Activated T-helper 2 cell treated with anti-CD3 and anti-CD28 coated beads, Interferon-gamma antibody, Interleukin-2, Interleukin-4, amounts not matched to agents 10 μg/mL and 5 μg/mL and 100 μg/mL, durations not matched to agents 14 hours and 24 hours and 36 hours (primary cell): Measurements from ENCODE around the gene SORCS2. TPM values are rescaled to one million over a fixed set of nuclear protein-coding genes. Genes with fewer than 3 reads are reported as not detected.

Experiments used
- DNase-seq: peaks from one replicate; pipeline ENCODE4 v3.0.0; 2021; ENCODE audit warnings: low spot score
- H3K27ac Mint-ChIP-seq: one replicate; pipeline ENCODE4 v1.8.0; 2021; ENCODE audit warnings: mixed read lengths
- H3K27me3 Mint-ChIP-seq: one replicate; pipeline ENCODE4 v1.8.0; 2021; ENCODE audit warnings: low read depth, mixed read lengths
- H3K36me3 Mint-ChIP-seq: one replicate; pipeline ENCODE4 v1.8.0; 2021; ENCODE audit warnings: low read depth, mixed read lengths
- H3K4me1 Mint-ChIP-seq: one replicate; pipeline ENCODE4 v1.8.0; 2021; ENCODE audit warnings: low read depth, mixed read lengths
- H3K4me3 Mint-ChIP-seq: one replicate; pipeline ENCODE4 v1.8.0; 2021; ENCODE audit warnings: low read depth, mild to moderate bottlenecking, moderate library complexity, mixed read lengths
- H3K9me3 Mint-ChIP-seq: one replicate; pipeline ENCODE4 v1.8.0; 2021; ENCODE audit warnings: mixed read lengths
- intact Hi-C: fragments of 100-400 bp; cut with micrococcal nuclease; formaldehyde crosslinking; loops from one replicate; pipeline ENCODE4 v1.15.1; 2023
- total RNA-seq: library from RNA; stranded (reverse); gene quantifications from 2 replicates; pipeline ENCODE4 v1.2.3, GENCODE V29; 2022

Gene SORCS2
- total RNA-seq, 1 donor from 2014 or later: 0.02 TPM

DNA sequence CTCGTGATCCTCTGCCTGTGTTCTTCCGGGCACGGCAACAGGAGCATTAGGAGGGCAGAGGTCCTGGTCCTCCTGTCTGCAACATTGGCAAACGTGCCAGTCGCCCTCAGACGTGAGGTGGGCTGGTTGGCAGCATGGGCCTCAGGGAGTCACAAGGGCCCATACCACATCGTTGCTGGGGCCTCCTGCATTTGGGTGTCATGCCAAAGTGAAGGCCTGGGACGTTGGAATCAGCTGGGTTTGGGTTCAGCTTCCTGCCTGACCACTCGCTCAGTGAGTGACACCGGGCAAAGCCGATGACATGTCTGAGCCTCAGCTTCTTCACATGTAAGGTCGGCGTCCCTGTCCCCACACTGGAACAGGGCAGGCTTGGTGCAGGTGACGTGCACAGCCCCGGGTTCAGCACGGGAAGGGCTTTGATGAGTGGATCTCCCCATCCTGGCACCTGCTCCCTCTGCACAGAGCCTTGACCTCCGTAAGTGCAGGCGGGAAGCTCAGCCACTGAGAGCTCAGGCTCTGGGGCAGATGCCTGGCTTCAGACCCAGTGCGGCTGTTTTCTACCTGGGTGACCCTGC lies 150.8 kb downstream of the SORCS2 start:
- no peak for DNase-seq
- no peak overlapping the region for H3K4me3 Mint-ChIP-seq
- H3K9me3 Mint-ChIP-seq: peaks cover 12% of the 10 kb centered on the region
- no peaks in the 10 kb centered on the region for H3K4me1 Mint-ChIP-seq
- H3K27ac Mint-ChIP-seq: no peak overlapping the region
- no peaks in the 10 kb centered on the region for H3K27me3 Mint-ChIP-seq
- no peaks in the 10 kb centered on the region for H3K36me3 Mint-ChIP-seq
- intact Hi-C loops: no loop called here

DNA sequence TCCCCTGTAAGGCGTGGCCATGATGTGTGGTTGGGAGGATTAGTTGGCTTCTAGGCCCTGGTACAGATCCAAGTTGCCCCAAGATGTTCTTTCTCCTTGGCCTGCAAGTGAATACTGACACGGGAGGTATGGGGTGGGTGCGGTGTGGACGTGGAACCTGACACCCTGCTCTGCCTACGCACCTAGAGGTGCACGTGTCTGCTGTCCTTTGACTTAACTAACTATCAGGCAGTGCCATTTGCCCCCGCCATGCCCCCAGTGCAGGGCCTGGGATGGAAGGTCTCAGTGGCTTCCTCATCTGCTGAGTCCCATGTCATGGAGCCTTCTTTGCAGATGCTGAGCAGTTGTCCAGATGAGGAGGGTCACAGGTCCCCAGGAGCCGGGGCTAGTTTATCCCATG lies 151.6 kb downstream of the SORCS2 start:
- intact Hi-C loops: no loop called here
- Mint-ChIP-seq H3K4me1 (no peaks in the 10 kb centered on the region), H3K4me3 (no peak overlapping the region), H3K27ac (no peak overlapping the region), H3K27me3 (no peaks in the 10 kb centered on the region), H3K36me3 (no peaks in the 10 kb centered on the region), H3K9me3 (peaks cover 12% of the 10 kb centered on the region)
- no peak for DNase-seq

DNA sequence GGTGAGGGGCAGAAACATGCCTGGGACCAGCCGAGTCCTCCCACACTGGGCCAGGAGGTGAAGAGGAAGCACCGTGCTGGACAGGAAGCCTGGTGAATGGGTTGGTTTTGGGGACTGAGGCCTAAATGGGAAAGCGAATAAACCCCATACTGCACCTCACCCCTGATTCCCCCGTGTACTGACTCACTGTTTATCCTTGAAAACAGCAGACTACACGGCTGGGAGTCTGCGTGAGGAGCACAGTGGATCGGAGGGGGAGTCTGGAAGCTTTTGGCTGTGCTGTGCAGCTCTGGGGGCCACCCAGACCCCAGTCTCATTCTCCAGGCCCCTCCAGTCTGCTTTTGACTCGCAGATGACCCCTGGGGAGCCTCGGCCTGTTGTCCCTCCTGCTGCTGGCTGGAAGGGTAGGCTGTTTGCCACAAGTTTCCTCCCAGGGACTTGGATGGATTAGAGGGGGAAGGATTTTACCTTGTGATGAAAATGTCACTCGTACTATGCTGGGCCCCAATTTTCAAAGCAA lies 152.4 kb downstream of the SORCS2 start:
- no peaks in the 10 kb centered on the region for H3K27me3 Mint-ChIP-seq
- H3K9me3 Mint-ChIP-seq: peaks cover 12% of the 10 kb centered on the region
- intact Hi-C loops: no loop called here
- H3K4me1 Mint-ChIP-seq: no peaks in the 10 kb centered on the region
- no peak for DNase-seq
- no peak overlapping the region for H3K27ac Mint-ChIP-seq
- H3K36me3 Mint-ChIP-seq: no peaks in the 10 kb centered on the region
- no peak overlapping the region for H3K4me3 Mint-ChIP-seq

DNA sequence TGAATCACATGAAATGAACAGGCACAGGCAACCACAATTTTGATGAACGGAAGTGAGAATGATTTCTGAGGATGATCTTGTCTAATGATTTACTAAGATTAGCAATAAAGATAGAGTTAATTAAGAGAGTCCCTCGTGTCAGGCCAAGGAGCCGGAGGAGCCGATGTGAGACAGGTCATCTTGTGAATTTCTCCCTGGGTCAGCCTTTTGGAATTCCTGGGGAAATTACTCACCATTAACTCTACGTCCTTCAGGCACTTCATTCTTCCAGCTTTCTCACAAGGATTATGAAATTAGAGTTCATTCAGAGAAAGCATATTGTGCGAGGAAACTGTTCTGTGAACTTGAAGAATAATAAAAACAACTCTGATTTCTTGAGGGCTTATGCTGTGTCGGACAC lies 155.6 kb downstream of the SORCS2 start:
- no peak overlapping the region for H3K27ac Mint-ChIP-seq
- no peaks in the 10 kb centered on the region for H3K27me3 Mint-ChIP-seq
- peaks cover 4% of the 10 kb centered on the region for H3K9me3 Mint-ChIP-seq
- H3K4me3 Mint-ChIP-seq: no peak overlapping the region
- H3K36me3 Mint-ChIP-seq: no peaks in the 10 kb centered on the region
- no peaks in the 10 kb centered on the region for H3K4me1 Mint-ChIP-seq
- intact Hi-C loops: no loop called here
- DNase-seq: no peak

DNA sequence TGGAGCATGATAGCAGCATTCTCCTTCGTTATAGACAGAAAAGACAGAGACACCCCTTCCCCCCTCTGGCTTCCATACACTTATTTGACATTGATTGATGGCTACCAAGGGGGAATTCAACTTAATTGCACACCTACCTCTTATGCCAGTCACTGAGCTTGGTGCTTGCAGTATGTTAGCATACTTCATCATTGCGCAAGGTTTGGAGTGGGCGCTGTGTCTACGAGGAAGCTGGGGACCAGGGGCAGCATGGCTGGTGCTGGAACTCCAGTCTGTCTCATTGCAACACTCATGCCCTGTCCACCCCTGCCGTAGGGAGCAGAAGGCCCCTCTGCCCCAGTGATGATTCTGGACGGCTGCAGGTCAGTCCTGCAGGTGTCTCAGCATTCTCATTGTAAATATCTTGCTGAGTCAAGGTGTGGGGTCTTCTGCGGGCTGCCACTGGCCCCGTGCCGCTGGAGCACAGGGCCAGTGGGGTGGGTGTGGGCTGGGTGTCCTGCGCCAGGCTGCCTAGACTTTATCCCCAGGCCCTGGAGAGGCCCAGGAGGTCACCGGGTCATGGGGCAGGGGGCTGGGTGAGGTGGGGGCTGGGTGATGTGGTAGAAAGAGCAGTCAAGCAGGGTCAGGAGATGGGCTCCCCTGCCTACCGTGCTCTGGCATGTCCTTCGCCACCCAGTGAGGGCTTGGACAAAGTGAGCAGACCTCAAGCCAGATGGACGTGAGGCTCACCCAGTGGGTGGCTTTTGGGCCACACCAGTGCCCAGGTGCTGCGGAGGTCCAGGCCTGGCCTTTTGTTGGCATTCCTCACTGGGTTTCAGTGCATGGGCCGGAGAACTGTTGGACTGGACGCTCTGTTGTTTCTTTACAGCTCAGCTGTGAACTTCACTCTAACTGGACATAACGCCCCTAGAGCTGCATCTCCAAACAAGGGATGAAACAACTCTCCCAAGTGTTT lies 156.9 kb downstream of the SORCS2 start:
- Mint-ChIP-seq H3K4me3 (no peak overlapping the region), H3K4me1 (no peaks in the 10 kb centered on the region), H3K36me3 (no peaks in the 10 kb centered on the region), H3K27ac (no peak overlapping the region), H3K9me3 (peaks cover 4% of the 10 kb centered on the region), H3K27me3 (no peaks in the 10 kb centered on the region)
- no peak for DNase-seq
- intact Hi-C loops: no loop called here

DNA sequence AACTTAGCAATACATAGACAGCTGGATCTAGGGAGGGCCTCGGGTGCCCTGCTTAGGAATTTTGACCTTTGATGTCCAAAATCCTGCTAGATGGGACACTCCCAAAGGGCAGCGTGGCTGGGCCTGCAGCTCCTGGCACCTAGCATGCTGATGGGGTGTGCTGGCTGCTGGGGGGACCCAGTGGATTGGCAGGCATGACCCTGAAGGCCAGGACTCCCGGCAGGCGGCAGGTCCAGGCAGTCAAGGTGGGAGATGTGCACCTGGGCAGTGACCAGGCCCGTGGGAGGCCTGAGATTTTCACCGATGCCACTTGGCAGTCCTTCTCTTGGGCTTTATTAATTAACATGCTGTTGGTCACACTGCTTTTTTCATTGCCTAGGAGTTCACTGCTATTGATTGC lies 158.1 kb downstream of the SORCS2 start:
- Mint-ChIP-seq H3K4me1 (no peaks in the 10 kb centered on the region), H3K27me3 (no peaks in the 10 kb centered on the region), H3K9me3 (peaks cover 4% of the 10 kb centered on the region), H3K27ac (no peak overlapping the region), H3K4me3 (no peak overlapping the region), H3K36me3 (no peaks in the 10 kb centered on the region)
- DNase-seq: no peak
- intact Hi-C loops: no loop called here

DNA sequence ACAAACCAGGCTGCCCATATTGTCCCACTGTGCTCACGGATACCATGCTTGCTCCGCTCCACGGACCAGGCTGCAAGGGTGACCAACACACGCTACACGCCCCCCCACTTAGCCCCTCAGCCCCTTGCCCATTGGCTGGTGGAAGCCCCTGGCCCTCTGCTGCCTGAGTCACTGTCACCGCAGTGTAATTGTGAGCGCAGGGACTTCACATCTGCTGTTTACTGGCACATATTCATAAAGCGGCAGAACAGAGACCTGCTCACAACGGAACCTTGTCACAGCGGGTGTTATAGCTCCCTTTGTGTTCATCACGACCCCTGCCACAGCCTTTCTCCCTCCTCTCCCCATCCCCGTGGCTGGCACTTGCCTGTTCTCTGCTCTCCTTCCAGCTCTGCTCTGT lies 158.7 kb downstream of the SORCS2 start:
- Mint-ChIP-seq H3K27ac (no peak overlapping the region), H3K27me3 (no peaks in the 10 kb centered on the region), H3K4me1 (no peaks in the 10 kb centered on the region), H3K36me3 (no peaks in the 10 kb centered on the region), H3K9me3 (peaks cover 4% of the 10 kb centered on the region), H3K4me3 (no peak overlapping the region)
- no peak for DNase-seq
- intact Hi-C loops: no loop called here

DNA sequence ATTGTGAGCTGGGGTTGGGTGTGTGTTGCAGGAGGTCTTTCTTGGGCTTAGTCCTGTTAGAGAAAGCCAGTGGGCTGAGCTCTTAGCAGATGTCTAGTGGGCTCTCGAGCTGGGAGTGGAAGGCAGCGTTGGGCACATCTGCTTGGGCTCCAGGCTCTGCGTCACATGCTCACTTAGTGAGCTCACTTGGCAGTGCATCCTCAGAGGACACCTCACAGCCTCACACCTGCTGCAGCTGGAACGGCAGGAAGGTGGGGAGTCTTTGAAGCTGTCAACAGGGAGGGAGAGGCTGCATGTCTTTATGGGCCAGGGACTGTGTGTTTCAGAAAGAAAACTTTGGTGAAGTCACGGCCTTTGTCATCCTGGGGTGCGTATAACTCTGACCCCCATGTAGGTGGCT lies 160.1 kb downstream of the SORCS2 start:
- Mint-ChIP-seq H3K9me3 (no peaks in the 10 kb centered on the region), H3K36me3 (no peaks in the 10 kb centered on the region)

DNA sequence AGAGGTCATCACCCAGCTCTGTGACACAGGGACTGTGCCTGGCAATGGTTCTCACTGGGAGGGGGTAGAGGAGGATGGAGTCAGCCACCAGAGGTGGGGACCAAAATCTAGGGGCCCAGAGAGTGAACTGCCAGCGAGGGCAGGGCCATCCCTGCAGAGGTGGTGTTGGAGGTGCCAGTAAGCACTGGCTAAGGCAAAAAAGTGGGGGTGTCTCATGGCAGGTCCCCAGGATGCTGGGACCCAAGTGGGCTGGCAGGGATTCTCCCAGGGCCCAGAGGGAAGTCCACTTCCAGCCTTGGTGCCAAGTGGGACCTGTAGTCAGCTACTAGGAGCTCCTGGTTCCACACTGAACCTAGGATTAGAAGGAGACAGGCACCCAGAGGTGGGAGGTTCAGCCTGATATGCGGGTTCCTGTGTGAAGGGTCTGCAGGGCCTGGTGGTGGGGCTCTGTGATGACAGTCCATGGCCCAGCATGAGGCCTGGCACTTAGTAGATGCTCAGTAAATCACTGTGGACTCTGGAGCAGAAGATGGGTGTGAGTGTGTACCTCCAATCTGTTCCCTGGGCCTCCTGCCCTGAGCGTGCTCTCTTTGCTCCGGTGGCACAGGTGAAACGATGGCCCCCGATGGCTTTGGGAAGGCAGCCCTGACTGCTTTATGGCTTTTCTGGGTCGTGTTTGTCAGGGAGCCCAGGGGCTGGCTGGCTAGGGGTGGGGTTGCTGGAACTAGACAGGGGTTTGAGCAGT lies 160.9 kb downstream of the SORCS2 start:
- intact Hi-C loops: no loop called here
- no peak overlapping the region for H3K27ac Mint-ChIP-seq
- no peaks in the 10 kb centered on the region for H3K9me3 Mint-ChIP-seq
- DNase-seq: no peak
- no peaks in the 10 kb centered on the region for H3K4me1 Mint-ChIP-seq
- no peaks in the 10 kb centered on the region for H3K27me3 Mint-ChIP-seq
- no peaks in the 10 kb centered on the region for H3K36me3 Mint-ChIP-seq
- no peak overlapping the region for H3K4me3 Mint-ChIP-seq

More for the DNA sequence above, 160.1 kb downstream of the SORCS2 start:
- no peak for DNase-seq
- H3K4me3 Mint-ChIP-seq: no peak overlapping the region
- no peaks in the 10 kb centered on the region for H3K4me1 Mint-ChIP-seq
- intact Hi-C loops: no loop called here
- H3K27ac Mint-ChIP-seq: no peak overlapping the region
- H3K27me3 Mint-ChIP-seq: no peaks in the 10 kb centered on the region

DNA sequence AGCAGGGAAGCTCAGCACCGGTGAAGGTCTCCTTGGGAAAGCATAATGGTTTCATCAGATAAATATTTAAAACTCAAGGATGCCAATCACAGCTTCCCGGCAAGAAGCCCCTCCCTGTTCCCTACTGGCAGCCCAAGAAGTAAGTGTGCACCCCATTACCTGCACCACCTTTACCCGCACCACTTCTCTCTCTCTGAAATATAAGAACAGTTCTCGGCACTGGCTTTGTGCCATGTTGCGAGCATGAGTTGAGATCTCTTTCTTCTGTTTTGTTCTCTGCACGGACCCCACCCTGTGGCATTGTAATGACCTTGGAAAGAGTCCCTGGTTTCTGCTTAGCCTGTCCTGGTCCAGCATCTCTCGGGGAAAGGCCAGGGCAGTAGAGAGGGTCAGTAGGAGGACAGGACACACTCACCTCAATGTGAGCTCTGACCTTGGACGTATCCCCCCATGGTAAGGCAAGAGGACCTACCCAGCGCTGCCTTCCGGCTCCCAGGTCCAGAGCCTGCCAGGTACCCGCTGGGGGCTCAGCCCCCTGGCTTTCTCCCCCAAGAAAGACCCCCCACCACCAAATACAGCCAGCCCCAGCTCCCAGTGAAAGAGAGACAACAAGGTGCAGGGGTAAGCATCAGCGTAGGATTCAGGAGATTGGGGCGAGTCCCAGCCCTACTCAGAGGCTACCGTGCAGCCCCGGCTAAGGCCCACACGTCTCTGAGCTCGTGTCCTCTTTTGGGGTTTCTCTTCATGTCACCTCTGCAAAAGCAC lies 161.7 kb downstream of the SORCS2 start:
- no peaks in the 10 kb centered on the region for H3K36me3 Mint-ChIP-seq
- intact Hi-C loops: no loop called here
- H3K27ac Mint-ChIP-seq: no peak overlapping the region
- no peaks in the 10 kb centered on the region for H3K9me3 Mint-ChIP-seq
- no peaks in the 10 kb centered on the region for H3K27me3 Mint-ChIP-seq
- H3K4me1 Mint-ChIP-seq: no peaks in the 10 kb centered on the region
- no peak for DNase-seq
- no peak overlapping the region for H3K4me3 Mint-ChIP-seq

DNA sequence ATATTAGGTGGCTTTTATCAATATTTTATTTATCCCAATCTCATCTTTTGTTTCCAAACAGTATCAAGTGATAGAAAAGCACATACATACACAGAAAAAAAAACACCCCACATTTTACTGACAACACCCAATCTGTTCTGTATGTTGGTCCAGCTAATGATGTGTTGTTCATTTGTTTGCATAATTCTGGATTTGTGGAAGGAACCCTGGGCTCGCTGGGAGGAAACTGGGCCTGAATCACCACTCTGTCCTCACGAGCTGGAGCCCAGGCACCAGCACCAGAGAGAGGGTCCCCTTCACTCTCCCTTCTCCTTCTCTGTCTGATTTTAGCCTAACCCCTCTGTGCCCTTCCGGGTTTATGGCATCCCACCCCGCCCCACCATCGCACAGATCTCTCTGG lies 162.6 kb downstream of the SORCS2 start:
- Mint-ChIP-seq H3K9me3 (no peaks in the 10 kb centered on the region), H3K4me3 (no peak overlapping the region), H3K4me1 (no peaks in the 10 kb centered on the region), H3K27me3 (no peaks in the 10 kb centered on the region), H3K36me3 (no peaks in the 10 kb centered on the region), H3K27ac (no peak overlapping the region)
- intact Hi-C loops: no loop called here
- no peak for DNase-seq

DNA sequence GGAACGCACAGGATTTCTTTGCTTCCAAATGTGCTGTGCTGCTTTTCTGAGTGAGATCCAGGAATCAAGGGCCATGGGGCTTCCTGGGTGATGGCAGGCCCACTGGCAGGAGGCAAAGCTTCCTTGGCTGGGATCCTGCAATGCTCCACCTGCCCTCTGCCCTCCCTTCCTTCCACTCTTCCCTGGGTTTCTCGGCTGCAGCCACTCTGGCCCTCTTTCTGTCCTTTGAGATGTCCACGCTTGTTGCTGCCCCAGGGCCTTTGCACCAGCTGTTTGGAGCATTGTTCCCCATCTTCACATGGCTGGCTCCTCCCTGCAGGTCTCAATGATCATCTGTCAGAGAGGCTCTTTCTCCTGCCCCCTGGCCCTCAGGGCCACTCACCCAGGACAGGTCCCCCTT lies 163.5 kb downstream of the SORCS2 start:
- Mint-ChIP-seq H3K36me3 (no peaks in the 10 kb centered on the region), H3K9me3 (no peaks in the 10 kb centered on the region), H3K27ac (no peak overlapping the region), H3K4me3 (no peak overlapping the region), H3K4me1 (no peaks in the 10 kb centered on the region), H3K27me3 (no peaks in the 10 kb centered on the region)
- intact Hi-C loops: no loop called here
- DNase-seq: no peak
